Fibroblast of lung (primary cell): ENCODE data around the gene CHSY1.

Experiments
- CTCF ChIP-seq, 2 donors: IDR thresholded peaks in 1 of 2; conservative IDR thresholded peaks in 1 of 2; 1 replicate in 1 of 2; 2 replicates in 1 of 2; pipeline ENCODE4 v1.5.1; 2011 to 2012; ENCODE audit warnings: low read length in 2 of 2, control low read depth in 1 of 2, inconsistent platforms in 1 of 2, low read depth in 1 of 2, mild to moderate bottlenecking in 1 of 2
- EZH2 ChIP-seq: IDR thresholded peaks from 2 replicates; pipeline ENCODE4 v1.5.1; 2012; ENCODE audit warnings: low read length, control low read depth, mild to moderate bottlenecking; ENCODE audit errors: missing control alignments

DNA sequence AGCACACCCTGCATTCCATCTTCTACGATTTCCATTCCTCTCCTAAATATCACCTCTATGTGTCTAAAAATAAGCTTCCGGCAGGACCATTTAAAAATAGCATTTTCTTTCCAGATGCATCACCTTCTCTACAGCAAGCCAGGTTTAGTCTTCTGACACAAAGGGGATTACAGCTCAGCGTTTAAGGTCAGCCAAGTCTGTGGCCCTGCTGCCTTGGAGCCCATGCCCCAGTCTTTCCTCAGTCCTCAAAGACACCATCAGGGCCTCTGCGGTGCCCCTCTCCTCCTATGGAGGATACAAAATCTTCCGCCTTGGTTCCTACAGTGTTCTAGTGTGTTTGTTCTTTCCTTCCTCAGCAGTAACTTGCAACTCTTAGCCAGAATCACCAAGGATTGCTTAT, 21.7 kb upstream of the CHSY1 start:
- TF ChIP-seq CTCF (conservative IDR thresholded peaks at IDR 0.05 in 1 of 2, IDR thresholded peaks at IDR 0.05 in 1 of 2; ENCODE audit: low read depth in 1 of 2, low read length in 2 of 2), result no peak
- TF ChIP-seq EZH2, result no peak
